ENCODE data around the gene OR10AD1.

DNA sequence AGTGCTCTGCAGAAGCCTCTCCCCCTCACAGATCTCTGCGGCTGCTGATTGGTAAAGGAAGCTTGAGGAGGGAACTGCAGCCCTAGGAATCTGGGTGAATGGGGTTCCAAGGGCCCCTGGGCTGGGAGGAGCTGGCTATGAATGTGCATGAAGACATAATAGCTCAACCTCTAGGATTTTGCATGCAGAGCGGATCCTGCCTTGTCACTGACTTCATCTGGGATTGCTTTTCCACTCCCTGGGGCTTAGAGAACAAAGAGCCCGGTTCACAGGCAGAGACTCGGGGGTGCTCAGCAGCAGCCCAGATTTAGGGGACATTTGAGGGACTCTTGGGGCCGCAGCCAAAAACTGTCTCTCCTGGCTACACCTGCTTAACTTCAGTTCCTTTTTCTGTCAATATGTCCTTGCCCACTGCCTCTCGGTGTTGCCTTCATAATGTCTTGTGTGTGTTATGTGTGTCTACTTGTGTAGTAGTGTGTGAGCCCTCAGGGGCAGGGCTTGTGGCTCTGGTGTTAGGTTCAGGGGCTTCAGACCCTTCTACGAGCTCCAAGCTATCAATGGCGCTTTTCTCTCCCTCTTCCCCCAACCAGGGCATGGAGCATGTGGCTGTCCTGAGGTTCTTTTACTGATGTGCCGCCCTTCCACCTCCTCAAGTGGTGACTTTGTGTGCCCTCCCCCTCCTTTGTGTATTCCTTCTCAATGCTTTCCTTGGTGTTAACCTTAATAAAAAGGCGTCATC, 17.7 kb downstream of the OR10AD1 start:
- TF ChIP-seq, protein P1, sequence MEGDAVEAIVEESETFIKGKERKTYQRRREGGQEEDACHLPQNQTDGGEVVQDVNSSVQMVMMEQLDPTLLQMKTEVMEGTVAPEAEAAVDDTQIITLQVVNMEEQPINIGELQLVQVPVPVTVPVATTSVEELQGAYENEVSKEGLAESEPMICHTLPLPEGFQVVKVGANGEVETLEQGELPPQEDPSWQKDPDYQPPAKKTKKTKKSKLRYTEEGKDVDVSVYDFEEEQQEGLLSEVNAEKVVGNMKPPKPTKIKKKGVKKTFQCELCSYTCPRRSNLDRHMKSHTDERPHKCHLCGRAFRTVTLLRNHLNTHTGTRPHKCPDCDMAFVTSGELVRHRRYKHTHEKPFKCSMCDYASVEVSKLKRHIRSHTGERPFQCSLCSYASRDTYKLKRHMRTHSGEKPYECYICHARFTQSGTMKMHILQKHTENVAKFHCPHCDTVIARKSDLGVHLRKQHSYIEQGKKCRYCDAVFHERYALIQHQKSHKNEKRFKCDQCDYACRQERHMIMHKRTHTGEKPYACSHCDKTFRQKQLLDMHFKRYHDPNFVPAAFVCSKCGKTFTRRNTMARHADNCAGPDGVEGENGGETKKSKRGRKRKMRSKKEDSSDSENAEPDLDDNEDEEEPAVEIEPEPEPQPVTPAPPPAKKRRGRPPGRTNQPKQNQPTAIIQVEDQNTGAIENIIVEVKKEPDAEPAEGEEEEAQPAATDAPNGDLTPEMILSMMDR (IDR thresholded peaks at IDR 0.05), result no peak
- TF ChIP-seq POLR2AphosphoS5 (IDR thresholded peaks at IDR 0.05), result no peak
